Myocyte (in vitro differentiated cells): ENCODE data around the gene KLHL29. TPM values are rescaled to one million over a fixed set of nuclear protein-coding genes. Genes with fewer than 3 reads are reported as not detected.

Source experiments
- DNase-seq: peaks from one replicate; pipeline ENCODE4 v3.0.0-alpha.2; 2012; ENCODE audit warnings: low read depth
- total RNA-seq: library from RNA; depleted of rRNA; stranded (reverse); fragments of >200 nt; gene quantifications from 2 replicates; pipeline ENCODE4 v1.2.3, GENCODE V29; 2014

The KLHL29 gene
- total RNA-seq, 1 donor from 2014 or later, result 3.6 TPM

- no peak for DNase-seq
Measured at GRCh38 chr2:23422089-23423061, 37.4 kb downstream of the KLHL29 start.

GRCh38 chr2:23423062-23423872 is 38.3 kb downstream of the KLHL29 start:
- DNase-seq, result no peak

GRCh38 chr2:23423873-23424680 is 39.1 kb downstream of the KLHL29 start:
- DNase-seq, result no peak

GRCh38 chr2:23425338-23425871 is 40.4 kb downstream of the KLHL29 start:
- DNase-seq, result no peak

GRCh38 chr2:23425885-23426262 is 40.9 kb downstream of the KLHL29 start:
- no peak for DNase-seq

- DNase-seq, result peak; percentile 77
Measured at GRCh38 chr2:23426263-23426905, 41.4 kb downstream of the KLHL29 start.

GRCh38 chr2:23427350-23427749 is 42.4 kb downstream of the KLHL29 start:
- no peak for DNase-seq

GRCh38 chr2:23427976-23428375 is 43.0 kb downstream of the KLHL29 start:
- DNase-seq, result peak; percentile 91

- DNase-seq, result no peak
Measured at GRCh38 chr2:23429036-23429435, 44.1 kb downstream of the KLHL29 start.

GRCh38 chr2:23430263-23430662 is 45.3 kb downstream of the KLHL29 start:
- peak; percentile 91 for DNase-seq

- DNase-seq, result no peak
Measured at GRCh38 chr2:23432531-23432930, 47.6 kb downstream of the KLHL29 start.

- no peak for DNase-seq
Measured at GRCh38 chr2:23433282-23433681, 48.3 kb downstream of the KLHL29 start.

GRCh38 chr2:23434721-23435121 is 49.7 kb downstream of the KLHL29 start:
- DNase-seq, result peak; percentile 73

GRCh38 chr2:23435250-23436035 is 50.5 kb downstream of the KLHL29 start:
- DNase-seq, result no peak

- no peak for DNase-seq
Measured at GRCh38 chr2:23436346-23437098, 51.5 kb downstream of the KLHL29 start.

GRCh38 chr2:23441414-23441813 is 56.4 kb downstream of the KLHL29 start:
- no peak for DNase-seq

GRCh38 chr2:23445450-23445868 is 60.5 kb downstream of the KLHL29 start:
- peak; percentile 57 for DNase-seq

- no peak for DNase-seq
Measured at GRCh38 chr2:23446916-23447315, 61.9 kb downstream of the KLHL29 start.

GRCh38 chr2:23447405-23447804 is 62.4 kb downstream of the KLHL29 start:
- DNase-seq, result no peak
